Bladder microvascular endothelial cell (primary cell): ENCODE measurements around the gene ABCC2. TPM values are rescaled to one million over a fixed set of nuclear protein-coding genes. Genes with fewer than 3 reads are reported as not detected.

Experiments
- total RNA-seq: library from RNA; depleted of rRNA; stranded (reverse); fragments of >200 nt; gene quantifications from 2 replicates; pipeline ENCODE4 v1.2.3, GENCODE V29; 2014

The ABCC2 gene
- total RNA-seq = 0.38 and 0.65 TPM in 2 replicates

DNA sequence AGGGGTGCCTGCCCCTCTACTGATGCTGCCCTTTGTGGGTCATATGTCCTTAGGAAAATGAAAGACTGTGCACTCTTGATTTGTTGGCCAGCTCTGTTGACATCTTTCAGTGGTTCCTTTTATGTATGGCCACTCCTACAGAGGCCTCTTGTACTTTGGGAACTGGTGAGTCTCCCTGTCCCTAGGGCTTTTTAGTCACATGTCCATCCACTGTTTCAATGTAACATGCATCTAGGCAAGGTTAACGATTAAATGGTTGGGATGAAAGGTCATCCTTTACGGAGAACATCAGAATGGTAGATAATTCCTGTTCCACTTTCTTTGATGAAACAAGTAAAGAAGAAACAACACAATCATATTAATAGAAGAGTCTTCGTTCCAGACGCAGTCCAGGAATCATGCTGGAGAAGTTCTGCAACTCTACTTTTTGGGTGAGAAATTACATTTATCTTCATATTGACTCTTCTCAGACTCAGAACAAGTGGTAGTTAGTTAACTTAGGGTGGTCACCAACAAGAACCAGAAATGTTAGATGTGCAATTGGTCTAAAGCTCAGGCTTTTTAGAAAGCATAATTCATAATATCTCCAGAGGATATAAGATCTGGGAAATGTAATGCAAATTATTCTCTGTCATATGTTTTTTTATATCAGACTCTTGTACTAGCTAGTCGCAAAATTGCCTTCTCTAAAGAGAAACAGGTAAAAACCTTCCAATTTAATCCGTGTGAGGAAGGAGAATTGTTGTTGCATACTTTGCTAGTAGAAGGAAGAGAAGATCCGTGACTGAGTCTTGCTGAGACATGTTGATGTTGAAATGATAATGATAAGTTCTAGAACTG is at the start of gene ABCC2:
Gene ABCC2 (plus strand): TSS at position 194 of the 840 bp plus-strand sequence. CDS start 205 bp downstream, at position 399.

Other genes starting within 250 kb of the ABCC2 start
- gene NKX2-3, start 249.7 kb upstream of the ABCC2 start, total RNA-seq = under 0.01 TPM in 1 of 2 replicates, not detected in the other
- gene SLC25A28, start 162.2 kb upstream of the ABCC2 start, total RNA-seq = 11.8 and 17.1 TPM in 2 replicates
- 8.6 and 21.1 TPM in 2 replicates for gene ENTPD7, start 123.1 kb upstream of the ABCC2 start, total RNA-seq
- 26.9 and 37.9 TPM in 2 replicates for gene COX15, start 50.5 kb upstream of the ABCC2 start, total RNA-seq
- 14.4 and 21.4 TPM in 2 replicates for gene CUTC, start 50.4 kb upstream of the ABCC2 start, total RNA-seq
- 13.1 and 39.2 TPM in 2 replicates for gene DNMBP, start 227.3 kb downstream of the ABCC2 start, total RNA-seq